ENCODE measurements around the gene EFNB1.

- TF ChIP-seq CTCF (IDR thresholded peaks at IDR 0.05) (no peak), IRF2 (CRISPR knock-in tag; IDR thresholded peaks at IDR 0.05; ENCODE audit: borderline replicate concordance, low read depth) (no peak), USF2 (CRISPR knock-in tag; IDR thresholded peaks at IDR 0.05) (no peak), MAX (CRISPR knock-in tag; IDR thresholded peaks at IDR 0.05) (no peak), PREB (CRISPR knock-in tag; IDR thresholded peaks at IDR 0.05; ENCODE audit: borderline replicate concordance) (no peak), CREM (CRISPR knock-in tag; IDR thresholded peaks at IDR 0.05) (no peak), ZNF281 (CRISPR knock-in tag; IDR thresholded peaks at IDR 0.05) (no peak), MLX (CRISPR knock-in tag; IDR thresholded peaks at IDR 0.05) (no peak), ZNF232 (CRISPR knock-in tag; IDR thresholded peaks at IDR 0.05) (no peak), TP53 (CRISPR knock-in tag; IDR thresholded peaks at IDR 0.05) (no peak), AFF4 (CRISPR knock-in tag; IDR thresholded peaks at IDR 0.05; ENCODE audit: borderline replicate concordance) (no peak), TCF7 (CRISPR knock-in tag; IDR thresholded peaks at IDR 0.05; ENCODE audit: low read depth) (no peak)
Measured at GRCh38 chrX:68824152-68824433, 4.7 kb upstream of the EFNB1 start.

Measured in WTC11 (cell line).